A172 (cell line): ENCODE results near the gene DIP2C. TPM values are rescaled to one million over a fixed set of nuclear protein-coding genes. Genes with fewer than 3 reads are reported as not detected.
"Not testable (repeated sequence)": the region's sequence is repeated elsewhere in the genome, so short reads cannot be mapped to it uniquely, and the experiment has no call there.

Experiments used
- DNase-seq: peaks from one replicate; pipeline ENCODE4 v3.0.0-alpha.2; 2015; ENCODE audit warnings: low spot score
- total RNA-seq: library from RNA; depleted of rRNA; stranded (reverse); fragments of >200 nt; shearing (Covaris generic); gene quantifications from 2 replicates; pipeline ENCODE4 v1.2.3, GENCODE V29; 2014

Gene DIP2C
- total RNA-seq, 1 experiment from 2014 or later: 12.8 TPM

GRCh38 chr10:641149-642010 lies 48.1 kb downstream of the DIP2C start:
- DNase-seq: no peak

GRCh38 chr10:640673-641045 lies 48.8 kb downstream of the DIP2C start:
- DNase-seq: no peak

GRCh38 chr10:639751-640672 lies 49.5 kb downstream of the DIP2C start:
- no peak for DNase-seq

GRCh38 chr10:639001-639750 lies 50.3 kb downstream of the DIP2C start:
- no peak for DNase-seq

GRCh38 chr10:637771-638195 lies 51.7 kb downstream of the DIP2C start:
- DNase-seq: no peak

GRCh38 chr10:637221-637620 lies 52.2 kb downstream of the DIP2C start:
- DNase-seq: no peak

GRCh38 chr10:636769-637168 lies 52.7 kb downstream of the DIP2C start:
- no peak for DNase-seq

GRCh38 chr10:636016-636730 lies 53.3 kb downstream of the DIP2C start:
- no peak for DNase-seq

GRCh38 chr10:635088-635861 lies 54.2 kb downstream of the DIP2C start:
- DNase-seq: no peak

GRCh38 chr10:634256-634655 lies 55.2 kb downstream of the DIP2C start:
- DNase-seq: no peak

- DNase-seq: no peak
Measured at GRCh38 chr10:633279-634245, 55.9 kb downstream of the DIP2C start.

- DNase-seq: not testable (repeated sequence)
Measured at GRCh38 chr10:632807-633177, 56.7 kb downstream of the DIP2C start.

- DNase-seq: not testable (repeated sequence)
Measured at GRCh38 chr10:632155-632806, 57.2 kb downstream of the DIP2C start.

GRCh38 chr10:631266-631665 lies 58.2 kb downstream of the DIP2C start:
- DNase-seq: no peak

- DNase-seq: no peak
Measured at GRCh38 chr10:630581-631073, 58.8 kb downstream of the DIP2C start.

- no peak for DNase-seq
Measured at GRCh38 chr10:629186-629998, 60.1 kb downstream of the DIP2C start.

GRCh38 chr10:628386-629045 lies 61.0 kb downstream of the DIP2C start:
- DNase-seq: no peak
